H1 (cell line): ENCODE results near the gene AKAP4. TPM values are rescaled to one million over a fixed set of nuclear protein-coding genes. Genes with fewer than 3 reads are reported as not detected.

ENCODE experiments used
- CTCF ChIA-PET: fragments of 300-600 bp; sonication (Branson Sonifier 250); formaldehyde crosslinking; loops from one replicate; lab custom pipeline; 2021; ENCODE audit not compliant: partially characterized antibody; lab: Charles Lee
- POLR2A ChIA-PET: fragments of 300-600 bp; sonication (Branson Sonifier 250); formaldehyde crosslinking; loops from one replicate; lab custom pipeline; 2021; ENCODE audit warnings: inconsistent platforms; ENCODE audit not compliant: partially characterized antibody; lab: Charles Lee
- DNase-seq, 2 experiments: peaks; one replicate each; pipeline versions ENCODE4 v3.0.0 to v3.0.0-alpha.2; 2010 to 2022; ENCODE audit warnings: low spot score in 2 of 2, low read depth in 1 of 2, mixed read lengths in 1 of 2
- FAIRE-seq: peaks from 2 replicates; lab custom pipeline; 2011; peaks lifted over from hg19 to GRCh38; lab: Jason Lieb, UNC
- H2AFZ ChIP-seq: 2 replicates; pipeline ENCODE4 v1.8.1; 2012; ENCODE audit warnings: low read length, inconsistent platforms
- H2AK5ac ChIP-seq: 2 replicates; pipeline ENCODE4 v1.6.1; 2013; ENCODE audit warnings: low read depth, low read length
- H2BK120ac ChIP-seq: replicated peaks from 2 replicates; pipeline ENCODE3; 2013; ENCODE audit warnings: low read depth, low read length, inconsistent platforms
- H2BK12ac ChIP-seq: 2 replicates; pipeline ENCODE4 v1.6.1; 2013; ENCODE audit warnings: low read depth, low read length
- H2BK15ac ChIP-seq: 2 replicates; pipeline ENCODE4 v1.6.1; 2013; ENCODE audit warnings: low read length
- H2BK20ac ChIP-seq: 2 replicates; pipeline ENCODE4 v1.6.1; 2013; ENCODE audit warnings: low read length
- H2BK5ac ChIP-seq: 2 replicates; pipeline ENCODE4 v1.6.1; 2013; ENCODE audit warnings: low read depth, low read length
- H3K14ac ChIP-seq: 2 replicates; pipeline ENCODE4 v1.6.1; 2013; ENCODE audit warnings: inconsistent platforms; ENCODE audit not compliant: insufficient read length
- H3K18ac ChIP-seq: 2 replicates; pipeline ENCODE4 v1.6.1; 2013; ENCODE audit warnings: low read length; ENCODE audit errors: extremely low read depth
- H3K23ac ChIP-seq: 2 replicates; pipeline ENCODE4 v1.6.1; 2013; ENCODE audit warnings: inconsistent platforms; ENCODE audit not compliant: insufficient read length
- H3K23me2 ChIP-seq: 2 replicates; pipeline ENCODE4 v1.6.1; 2013; ENCODE audit warnings: low read depth, low read length
- H3K27ac ChIP-seq: 2 replicates; pipeline ENCODE4 v1.6.1; 2011; ENCODE audit warnings: low read depth, low read length, inconsistent platforms
- H3K27me3 ChIP-seq, 4 experiments: replicated peaks in 1 of 4; 1 replicate in 1 of 4; 2 replicates in 3 of 4; pipeline versions ENCODE4 v1.6.1 to v1.8.1; 2011 to 2013; ENCODE audit warnings: low read length in 3 of 4, mild to moderate bottlenecking in 3 of 4, inconsistent platforms in 2 of 4, mixed read lengths in 2 of 4, moderate library complexity in 1 of 4; ENCODE audit not compliant: control insufficient read depth in 3 of 4, insufficient read depth in 3 of 4; ENCODE audit errors: extremely low read depth in 1 of 4
- H3K36me3 ChIP-seq, 4 experiments: 2 replicates each; pipeline versions ENCODE4 v1.6.1 to v1.8.1; 2011 to 2013; ENCODE audit warnings: mild to moderate bottlenecking in 4 of 4, low read length in 3 of 4, moderate library complexity in 2 of 4, control low read depth in 1 of 4, inconsistent platforms in 1 of 4; ENCODE audit not compliant: insufficient read depth in 4 of 4, control insufficient read depth in 2 of 4
- H3K4ac ChIP-seq: replicated peaks from 2 replicates; pipeline ENCODE3; 2013; ENCODE audit warnings: low read length, low read depth, mixed read lengths, inconsistent platforms; ENCODE audit not compliant: insufficient read length
- H3K4me1 ChIP-seq, 4 experiments: replicated peaks in 1 of 4; 1 replicate in 1 of 4; 2 replicates in 3 of 4; pipeline versions ENCODE4 v1.6.1 to v1.8.1; 2011 to 2013; ENCODE audit warnings: low read length in 3 of 4, inconsistent platforms in 2 of 4, mixed read lengths in 1 of 4; ENCODE audit not compliant: insufficient read depth in 4 of 4, control insufficient read depth in 3 of 4
- H3K4me2 ChIP-seq, 2 experiments: 2 replicates each; pipeline versions ENCODE4 v1.6.1 to v1.8.1; 2011 to 2013; ENCODE audit warnings: low read depth in 2 of 2, low read length in 2 of 2, control low read depth in 1 of 2, inconsistent platforms in 1 of 2, mild to moderate bottlenecking in 1 of 2; ENCODE audit not compliant: insufficient read depth in 1 of 2
- H3K4me3 ChIP-seq, 4 experiments: fragments of 200-600, 300-600 bp in 1 of 4; sonication (generic), shearing (Covaris generic), sonication (Bioruptor Twin) in 1 of 4; 2 replicates each; pipeline versions ENCODE4 v1.5.1 to v1.8.1; 2011 to 2016; ENCODE audit warnings: low read length in 4 of 4, low read depth in 3 of 4, control low read depth in 2 of 4, inconsistent platforms in 2 of 4, mild to moderate bottlenecking in 2 of 4, mixed read lengths in 1 of 4, moderate library complexity in 1 of 4; ENCODE audit not compliant: insufficient read depth in 2 of 4; ENCODE audit errors: extremely low read depth in 1 of 4
- H3K56ac ChIP-seq: replicated peaks from 2 replicates; pipeline ENCODE3; 2013; ENCODE audit warnings: low read depth, mild to moderate bottlenecking, mixed read lengths, low read length, inconsistent platforms; ENCODE audit not compliant: insufficient read length
- H3K79me1 ChIP-seq: 2 replicates; pipeline ENCODE4 v1.6.1; 2013; ENCODE audit warnings: low read depth, low read length, control low read depth
- H3K79me2 ChIP-seq, 2 experiments: 2 replicates each; pipeline versions ENCODE4 v1.6.1 to v1.8.1; 2012 to 2013; ENCODE audit warnings: low read length in 2 of 2, mild to moderate bottlenecking in 2 of 2, inconsistent platforms in 1 of 2; ENCODE audit not compliant: insufficient read depth in 2 of 2, control insufficient read depth in 1 of 2
- H3K9ac ChIP-seq, 4 experiments: replicated peaks in 1 of 4; 1 replicate in 1 of 4; 2 replicates in 3 of 4; pipeline versions ENCODE4 v1.6.1 to v1.8.1; 2011 to 2013; ENCODE audit warnings: low read depth in 3 of 4, low read length in 3 of 4, control low read depth in 2 of 4, mild to moderate bottlenecking in 2 of 4, moderate library complexity in 2 of 4, inconsistent platforms in 1 of 4; ENCODE audit errors: extremely low read depth in 1 of 4
- H3K9me3 ChIP-seq, 2 experiments: 2 replicates each; pipeline versions ENCODE4 v1.6.1 to v1.8.1; 2012 to 2013; ENCODE audit warnings: mild to moderate bottlenecking in 2 of 2, moderate library complexity in 2 of 2, control low read depth in 1 of 2, inconsistent platforms in 1 of 2, low read depth in 1 of 2, low read length in 1 of 2, mixed read lengths in 1 of 2; ENCODE audit not compliant: insufficient read depth in 2 of 2
- H4K20me1 ChIP-seq, 2 experiments: replicated peaks in 1 of 2; 2 replicates each; pipeline versions ENCODE3 to v1.8.1; 2011 to 2013; ENCODE audit warnings: inconsistent platforms in 2 of 2, low read length in 2 of 2, mild to moderate bottlenecking in 1 of 2; ENCODE audit not compliant: insufficient read depth in 2 of 2, control insufficient read depth in 1 of 2
- H4K5ac ChIP-seq: 2 replicates; pipeline ENCODE4 v1.6.1; 2013; ENCODE audit warnings: low read length, low read depth, mixed read lengths, inconsistent platforms; ENCODE audit not compliant: insufficient read length
- H4K8ac ChIP-seq: 2 replicates; pipeline ENCODE4 v1.8.0; 2013; ENCODE audit warnings: mild to moderate bottlenecking, moderate library complexity, low read length, inconsistent platforms; ENCODE audit not compliant: insufficient read depth; ENCODE audit errors: extremely low read depth
- H4K91ac ChIP-seq: replicated peaks from 2 replicates; pipeline ENCODE3; 2013; ENCODE audit warnings: low read length, mixed read lengths, inconsistent platforms; ENCODE audit not compliant: insufficient read length
- CHD2 ChIP-seq: IDR thresholded peaks from 2 replicates; pipeline ENCODE4 v1.6.1; 2012; ENCODE audit warnings: low read length, improper control_type of control experiment
- EGR1 ChIP-seq: IDR thresholded peaks from 2 replicates; pipeline ENCODE4 v1.6.1; 2011; ENCODE audit warnings: low read depth, low read length, borderline replicate concordance
- EP300 ChIP-seq, 2 experiments: IDR thresholded peaks; 1 replicate in 1 of 2; 2 replicates in 1 of 2; pipeline ENCODE4 v1.6.1; 2011 to 2012; ENCODE audit warnings: low read depth in 2 of 2, low read length in 2 of 2, mild to moderate bottlenecking in 2 of 2, borderline replicate concordance in 1 of 2, inconsistent platforms in 1 of 2, moderate library complexity in 1 of 2
- KDM4A ChIP-seq: IDR thresholded peaks from one replicate; pipeline ENCODE4 v1.7.1; 2012; ENCODE audit warnings: low read depth, mild to moderate bottlenecking, moderate library complexity, low read length, inconsistent platforms; ENCODE audit not compliant: severe bottlenecking
- PHF8 ChIP-seq: fragments of 200-600 bp; sonication (generic); conservative IDR thresholded peaks from 2 replicates; pipeline ENCODE4 v1.7.1; 2012; ENCODE audit warnings: low read depth, mild to moderate bottlenecking, inconsistent platforms, low read length, moderate library complexity
- POU5F1 ChIP-seq: IDR thresholded peaks from 2 replicates; pipeline ENCODE4 v1.6.1; 2011; ENCODE audit warnings: low read depth, mild to moderate bottlenecking, low read length, moderate library complexity
- RBBP5 ChIP-seq: IDR thresholded peaks from 2 replicates; pipeline ENCODE4 v1.7.1; 2012; ENCODE audit warnings: low read depth, mild to moderate bottlenecking, inconsistent platforms, low read length, moderate library complexity, borderline replicate concordance
- RNF2 ChIP-seq: fragments of 200-900, 300-1000 bp; sonication (generic); IDR thresholded peaks from 2 replicates; pipeline ENCODE4 v1.7.1; 2016; ENCODE audit warnings: borderline replicate concordance, low read depth, mild to moderate bottlenecking, antibody characterized with exemption, low read length; ENCODE audit not compliant: poor library complexity, severe bottlenecking; ENCODE audit errors: missing control alignments
- SIRT6 ChIP-seq: IDR thresholded peaks from one replicate; pipeline ENCODE4 v1.7.1; 2012; ENCODE audit warnings: low read length, inconsistent platforms
- SP2 ChIP-seq: IDR thresholded peaks from 2 replicates; pipeline ENCODE4 v1.6.1; 2012; ENCODE audit warnings: mild to moderate bottlenecking, low read length, inconsistent platforms
- YY1 ChIP-seq: IDR thresholded peaks from 2 replicates; pipeline ENCODE4 v1.6.1; 2011; ENCODE audit warnings: low read depth, mild to moderate bottlenecking, low read length
- WGBS, 2 experiments: shearing (Covaris generic) in 1 of 2; methylation state at CpG; one replicate each; pipeline versions ENCODE4 v1.1.6 to v1.1.7; 2013 to 2015; ENCODE audit warnings: low lambda C conversion rate in 2 of 2, mixed read lengths in 2 of 2, inconsistent platforms in 1 of 2, low coverage in 1 of 2, missing lambda C conversion rate in 1 of 2; ENCODE audit not compliant: insufficient replicate concordance in 2 of 2, insufficient coverage in 1 of 2, insufficient read length in 1 of 2; ENCODE audit errors: extremely low coverage in 1 of 2, missing lambda C conversion rate in 1 of 2; 5-methylcytosine and 5-hydroxymethylcytosine counted together
- polyA plus RNA-seq, 7 experiments: library from polyadenylated mRNA; depleted of rRNA in 3 of 7; stranded (reverse) in 5 of 7; unstranded in 2 of 7; fragments of >200 nt in 5 of 7; fragments of 200-250 nt in 2 of 7; gene quantifications; 1 replicate in 5 of 7; 2 replicates in 1 of 7; 4 replicates in 1 of 7; pipeline versions ENCODE4 v1.2.1 to v1.2.3, GENCODE V29; 2011 to 2013; ENCODE audit warnings: missing spikeins in 2 of 7, mixed read lengths in 2 of 7
- total RNA-seq: library from RNA; stranded (reverse); fragmentation: NEBNext Ultra II Directional; extraction: Animal tissue kit (Norgen Biotek cat#: 25700); gene quantifications from 2 replicates; pipeline ENCODE4 v1.2.1, GENCODE V29; 2021
- TF ChIP-seq, protein P1 (sequence below): IDR thresholded peaks from 2 replicates; pipeline ENCODE4 v1.6.1; 2012; ENCODE audit warnings: inconsistent platforms

AKAP4 gene
- total and polyA plus RNA-seq, 2 of the 8 experiments (the other 6 are each of a cell fraction or from before 2014, with no cell fraction given) = not detected

DNA sequence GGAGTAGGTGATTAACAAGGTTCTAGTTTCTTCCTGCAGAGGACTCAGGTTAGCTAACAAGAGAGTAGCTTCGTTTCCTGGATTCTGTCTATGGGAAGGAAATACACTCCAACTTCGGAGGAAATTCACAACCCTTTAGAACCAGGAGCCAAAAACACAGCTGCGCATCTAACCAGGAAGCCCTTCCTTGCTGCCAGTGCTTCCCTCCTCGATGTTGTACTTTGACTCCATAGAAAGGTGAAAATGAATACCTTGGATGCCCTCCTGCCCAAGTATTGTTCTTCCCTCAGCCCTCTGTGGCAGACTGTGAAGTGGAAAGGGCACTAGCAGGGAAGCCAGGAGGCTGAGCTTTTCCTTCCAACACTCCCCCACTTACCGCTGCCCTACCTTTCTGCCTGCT, 35.1 kb downstream of the AKAP4 start:
- no peak overlapping the region for H2AFZ ChIP-seq
- no peaks in the 10 kb centered on the region for H4K20me1 ChIP-seq
- no peak for DNase-seq
- no peak overlapping the region for H3K18ac ChIP-seq
- H3K23me2 ChIP-seq = no peaks in the 10 kb centered on the region
- no peak overlapping the region for H3K4me3 ChIP-seq
- no peaks in the 10 kb centered on the region for H3K79me2 ChIP-seq
- no peak overlapping the region for H2BK120ac ChIP-seq
- ChIA-PET CTCF (interaction anchor here (1.5 kb wide), 1 partner anchor 13 kb away, joined by 3 read pairs; no protein-coding TSS in a partner anchor), POLR2A (no interaction called here)
- no peak overlapping the region for H3K4me2 ChIP-seq
- no peaks in the 10 kb centered on the region for H3K79me1 ChIP-seq
- H3K36me3 ChIP-seq = no peaks in the 10 kb centered on the region
- 0 out of 7 replicates have a peak, but pooled peaks cover 0 to 3% (median 0%) of the 10 kb centered on the region in 4 experiments for H3K4me1 ChIP-seq
- no peak overlapping the region for H2BK5ac ChIP-seq
- H3K4ac ChIP-seq = no peak overlapping the region
- no peak overlapping the region for H2AK5ac ChIP-seq
- H2BK12ac ChIP-seq = no peak overlapping the region
- H3K27ac ChIP-seq = no peak overlapping the region
- H2BK20ac ChIP-seq = no peak overlapping the region
- TF ChIP-seq RNF2 (no peak), EP300 (IDR thresholded peaks at IDR 0.05; ENCODE audit: borderline replicate concordance in 1 of 2, low read depth in 2 of 2, low read length in 2 of 2) (no peak), YY1 (no peak), SIRT6 (no peak), EGR1 (no peak), RBBP5 (no peak), KDM4A (no peak), POU5F1 (no peak), SP2 (no peak), CHD2 (no peak), PHF8 (no peak)
- TF ChIP-seq, protein P1, sequence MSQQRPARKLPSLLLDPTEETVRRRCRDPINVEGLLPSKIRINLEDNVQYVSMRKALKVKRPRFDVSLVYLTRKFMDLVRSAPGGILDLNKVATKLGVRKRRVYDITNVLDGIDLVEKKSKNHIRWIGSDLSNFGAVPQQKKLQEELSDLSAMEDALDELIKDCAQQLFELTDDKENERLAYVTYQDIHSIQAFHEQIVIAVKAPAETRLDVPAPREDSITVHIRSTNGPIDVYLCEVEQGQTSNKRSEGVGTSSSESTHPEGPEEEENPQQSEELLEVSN = no peak
- TF ChIP-seq, all 59 proteins: peak for 0
- H4K5ac ChIP-seq = no peak overlapping the region
- no peak overlapping the region for H3K14ac ChIP-seq
- H3K27me3 ChIP-seq = no peaks in the 10 kb centered on the region
- no peak overlapping the region for H2BK15ac ChIP-seq
- no peak overlapping the region for H3K9ac ChIP-seq
- no peak overlapping the region for H4K91ac ChIP-seq
- 97% methylated on average over 4 of the region's 5 CpGs; no CpG with 5 or more reads in 1 of the 2 experiments for WGBS, 2 experiments
- H3K9me3 ChIP-seq = no peaks in the 10 kb centered on the region
- H3K56ac ChIP-seq = no peak overlapping the region
- no peak overlapping the region for H4K8ac ChIP-seq
- no peak for FAIRE-seq
- H3K23ac ChIP-seq = no peak overlapping the region
